ENCODE data around the gene KRTAP4-9.

- TF ChIP-seq POLR2A (IDR thresholded peaks at IDR 0.05): no peak
- TF ChIP-seq CTCF (IDR thresholded peaks at IDR 0.05): no peak
Measured at GRCh38 chr17:41127371-41127770, 22.2 kb downstream of the KRTAP4-9 start.
